ENCODE measurements around the gene GYS2.

DNA sequence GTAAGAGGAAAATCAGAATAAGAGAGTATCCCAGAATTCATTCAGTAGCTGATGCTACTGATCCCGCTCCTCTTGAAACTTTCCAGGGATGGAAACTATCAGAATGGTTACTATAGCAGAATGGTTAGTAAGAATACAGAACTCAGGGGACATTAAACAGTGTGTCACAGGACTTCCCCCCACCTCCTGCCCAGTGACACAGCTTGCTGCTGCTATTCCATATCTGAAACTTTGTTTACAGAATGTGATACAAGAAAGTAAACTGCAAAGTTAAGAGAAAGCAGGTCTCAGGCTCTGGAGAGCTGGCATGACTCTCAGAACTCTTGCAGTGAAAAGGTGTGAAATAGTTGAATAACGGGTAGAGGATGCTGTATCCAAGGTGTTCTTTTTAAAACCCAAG is 75.2 kb downstream of the GYS2 start:
- no peak for TF ChIP-seq BACH2 (CRISPR knock-in tag; IDR thresholded peaks at IDR 0.05; ENCODE audit: borderline replicate concordance)
- TF ChIP-seq, protein P1, sequence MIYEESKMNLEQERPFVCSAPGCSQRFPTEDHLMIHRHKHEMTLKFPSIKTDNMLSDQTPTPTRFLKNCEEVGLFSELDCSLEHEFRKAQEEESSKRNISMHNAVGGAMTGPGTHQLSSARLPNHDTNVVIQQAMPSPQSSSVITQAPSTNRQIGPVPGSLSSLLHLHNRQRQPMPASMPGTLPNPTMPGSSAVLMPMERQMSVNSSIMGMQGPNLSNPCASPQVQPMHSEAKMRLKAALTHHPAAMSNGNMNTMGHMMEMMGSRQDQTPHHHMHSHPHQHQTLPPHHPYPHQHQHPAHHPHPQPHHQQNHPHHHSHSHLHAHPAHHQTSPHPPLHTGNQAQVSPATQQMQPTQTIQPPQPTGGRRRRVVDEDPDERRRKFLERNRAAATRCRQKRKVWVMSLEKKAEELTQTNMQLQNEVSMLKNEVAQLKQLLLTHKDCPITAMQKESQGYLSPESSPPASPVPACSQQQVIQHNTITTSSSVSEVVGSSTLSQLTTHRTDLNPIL (CRISPR knock-in tag; IDR thresholded peaks at IDR 0.05; ENCODE audit: low read depth) = no peak
- TF ChIP-seq, protein P2, sequence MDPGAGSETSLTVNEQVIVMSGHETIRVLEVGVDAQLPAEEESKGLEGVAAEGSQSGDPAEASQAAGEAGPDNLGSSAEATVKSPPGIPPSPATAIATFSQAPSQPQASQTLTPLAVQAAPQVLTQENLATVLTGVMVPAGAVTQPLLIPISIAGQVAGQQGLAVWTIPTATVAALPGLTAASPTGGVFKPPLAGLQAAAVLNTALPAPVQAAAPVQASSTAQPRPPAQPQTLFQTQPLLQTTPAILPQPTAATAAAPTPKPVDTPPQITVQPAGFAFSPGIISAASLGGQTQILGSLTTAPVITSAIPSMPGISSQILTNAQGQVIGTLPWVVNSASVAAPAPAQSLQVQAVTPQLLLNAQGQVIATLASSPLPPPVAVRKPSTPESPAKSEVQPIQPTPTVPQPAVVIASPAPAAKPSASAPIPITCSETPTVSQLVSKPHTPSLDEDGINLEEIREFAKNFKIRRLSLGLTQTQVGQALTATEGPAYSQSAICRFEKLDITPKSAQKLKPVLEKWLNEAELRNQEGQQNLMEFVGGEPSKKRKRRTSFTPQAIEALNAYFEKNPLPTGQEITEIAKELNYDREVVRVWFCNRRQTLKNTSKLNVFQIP (CRISPR knock-in tag; IDR thresholded peaks at IDR 0.05; ENCODE audit: borderline replicate concordance, low read depth) = no peak
- TF ChIP-seq, protein P3, sequence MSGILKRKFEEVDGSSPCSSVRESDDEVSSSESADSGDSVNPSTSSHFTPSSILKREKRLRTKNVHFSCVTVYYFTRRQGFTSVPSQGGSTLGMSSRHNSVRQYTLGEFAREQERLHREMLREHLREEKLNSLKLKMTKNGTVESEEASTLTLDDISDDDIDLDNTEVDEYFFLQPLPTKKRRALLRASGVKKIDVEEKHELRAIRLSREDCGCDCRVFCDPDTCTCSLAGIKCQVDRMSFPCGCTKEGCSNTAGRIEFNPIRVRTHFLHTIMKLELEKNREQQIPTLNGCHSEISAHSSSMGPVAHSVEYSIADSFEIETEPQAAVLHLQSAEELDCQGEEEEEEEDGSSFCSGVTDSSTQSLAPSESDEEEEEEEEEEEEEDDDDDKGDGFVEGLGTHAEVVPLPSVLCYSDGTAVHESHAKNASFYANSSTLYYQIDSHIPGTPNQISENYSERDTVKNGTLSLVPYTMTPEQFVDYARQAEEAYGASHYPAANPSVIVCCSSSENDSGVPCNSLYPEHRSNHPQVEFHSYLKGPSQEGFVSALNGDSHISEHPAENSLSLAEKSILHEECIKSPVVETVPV (CRISPR knock-in tag; IDR thresholded peaks at IDR 0.05) = no peak
- TF ChIP-seq TOX (CRISPR knock-in tag; IDR thresholded peaks at IDR 0.05; ENCODE audit: borderline replicate concordance) = no peak
- TF ChIP-seq ZFP30 (CRISPR knock-in tag; IDR thresholded peaks at IDR 0.05) = no peak
- no peak for TF ChIP-seq ZNF8 (CRISPR knock-in tag; IDR thresholded peaks at IDR 0.05)
- TF ChIP-seq ARNTL (CRISPR knock-in tag; IDR thresholded peaks at IDR 0.05; ENCODE audit: borderline replicate concordance, low read depth) = no peak
- no peak for TF ChIP-seq OSR1 (CRISPR knock-in tag; IDR thresholded peaks at IDR 0.05)
- no peak for TF ChIP-seq ZNF70 (CRISPR knock-in tag; IDR thresholded peaks at IDR 0.05)
- TF ChIP-seq, protein P4, sequence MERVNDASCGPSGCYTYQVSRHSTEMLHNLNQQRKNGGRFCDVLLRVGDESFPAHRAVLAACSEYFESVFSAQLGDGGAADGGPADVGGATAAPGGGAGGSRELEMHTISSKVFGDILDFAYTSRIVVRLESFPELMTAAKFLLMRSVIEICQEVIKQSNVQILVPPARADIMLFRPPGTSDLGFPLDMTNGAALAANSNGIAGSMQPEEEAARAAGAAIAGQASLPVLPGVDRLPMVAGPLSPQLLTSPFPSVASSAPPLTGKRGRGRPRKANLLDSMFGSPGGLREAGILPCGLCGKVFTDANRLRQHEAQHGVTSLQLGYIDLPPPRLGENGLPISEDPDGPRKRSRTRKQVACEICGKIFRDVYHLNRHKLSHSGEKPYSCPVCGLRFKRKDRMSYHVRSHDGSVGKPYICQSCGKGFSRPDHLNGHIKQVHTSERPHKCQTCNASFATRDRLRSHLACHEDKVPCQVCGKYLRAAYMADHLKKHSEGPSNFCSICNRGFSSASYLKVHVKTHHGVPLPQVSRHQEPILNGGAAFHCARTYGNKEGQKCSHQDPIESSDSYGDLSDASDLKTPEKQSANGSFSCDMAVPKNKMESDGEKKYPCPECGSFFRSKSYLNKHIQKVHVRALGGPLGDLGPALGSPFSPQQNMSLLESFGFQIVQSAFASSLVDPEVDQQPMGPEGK (CRISPR knock-in tag; IDR thresholded peaks at IDR 0.05; ENCODE audit: borderline replicate concordance) = no peak
- no peak for TF ChIP-seq ESRRG (CRISPR knock-in tag; IDR thresholded peaks at IDR 0.05)
- TF ChIP-seq, protein P5, sequence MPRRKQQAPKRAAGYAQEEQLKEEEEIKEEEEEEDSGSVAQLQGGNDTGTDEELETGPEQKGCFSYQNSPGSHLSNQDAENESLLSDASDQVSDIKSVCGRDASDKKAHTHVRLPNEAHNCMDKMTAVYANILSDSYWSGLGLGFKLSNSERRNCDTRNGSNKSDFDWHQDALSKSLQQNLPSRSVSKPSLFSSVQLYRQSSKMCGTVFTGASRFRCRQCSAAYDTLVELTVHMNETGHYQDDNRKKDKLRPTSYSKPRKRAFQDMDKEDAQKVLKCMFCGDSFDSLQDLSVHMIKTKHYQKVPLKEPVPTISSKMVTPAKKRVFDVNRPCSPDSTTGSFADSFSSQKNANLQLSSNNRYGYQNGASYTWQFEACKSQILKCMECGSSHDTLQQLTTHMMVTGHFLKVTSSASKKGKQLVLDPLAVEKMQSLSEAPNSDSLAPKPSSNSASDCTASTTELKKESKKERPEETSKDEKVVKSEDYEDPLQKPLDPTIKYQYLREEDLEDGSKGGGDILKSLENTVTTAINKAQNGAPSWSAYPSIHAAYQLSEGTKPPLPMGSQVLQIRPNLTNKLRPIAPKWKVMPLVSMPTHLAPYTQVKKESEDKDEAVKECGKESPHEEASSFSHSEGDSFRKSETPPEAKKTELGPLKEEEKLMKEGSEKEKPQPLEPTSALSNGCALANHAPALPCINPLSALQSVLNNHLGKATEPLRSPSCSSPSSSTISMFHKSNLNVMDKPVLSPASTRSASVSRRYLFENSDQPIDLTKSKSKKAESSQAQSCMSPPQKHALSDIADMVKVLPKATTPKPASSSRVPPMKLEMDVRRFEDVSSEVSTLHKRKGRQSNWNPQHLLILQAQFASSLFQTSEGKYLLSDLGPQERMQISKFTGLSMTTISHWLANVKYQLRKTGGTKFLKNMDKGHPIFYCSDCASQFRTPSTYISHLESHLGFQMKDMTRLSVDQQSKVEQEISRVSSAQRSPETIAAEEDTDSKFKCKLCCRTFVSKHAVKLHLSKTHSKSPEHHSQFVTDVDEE (CRISPR knock-in tag; IDR thresholded peaks at IDR 0.05) = no peak

All from SK-N-SH treated with all-trans-retinoic acid at 6 μM for 48 hours (cell line).